PC-3 (cell line): ENCODE measurements around the gene DHX32.

Source experiments
- EZH2 ChIP-seq: fragments of 300-600 bp; sonication (generic); IDR thresholded peaks from one replicate; pipeline ENCODE4 v1.6.1; 2017; ENCODE audit warnings: antibody characterized with exemption, mild to moderate bottlenecking, low read length; ENCODE audit not compliant: unreplicated experiment
- EZH2phosphoT487 ChIP-seq: fragments of 300-600 bp; sonication (generic); IDR thresholded peaks from 2 replicates; pipeline ENCODE4 v1.6.1; 2018; ENCODE audit warnings: mild to moderate bottlenecking, antibody characterized with exemption, low read length, borderline replicate concordance
- TF ChIP-seq, protein P1 (sequence below): fragments of 300-600 bp; sonication (generic); conservative IDR thresholded peaks from 2 replicates; pipeline ENCODE4 v1.5.1; 2017; ENCODE audit warnings: antibody characterized with exemption, low read depth, mild to moderate bottlenecking, low read length

DNA sequence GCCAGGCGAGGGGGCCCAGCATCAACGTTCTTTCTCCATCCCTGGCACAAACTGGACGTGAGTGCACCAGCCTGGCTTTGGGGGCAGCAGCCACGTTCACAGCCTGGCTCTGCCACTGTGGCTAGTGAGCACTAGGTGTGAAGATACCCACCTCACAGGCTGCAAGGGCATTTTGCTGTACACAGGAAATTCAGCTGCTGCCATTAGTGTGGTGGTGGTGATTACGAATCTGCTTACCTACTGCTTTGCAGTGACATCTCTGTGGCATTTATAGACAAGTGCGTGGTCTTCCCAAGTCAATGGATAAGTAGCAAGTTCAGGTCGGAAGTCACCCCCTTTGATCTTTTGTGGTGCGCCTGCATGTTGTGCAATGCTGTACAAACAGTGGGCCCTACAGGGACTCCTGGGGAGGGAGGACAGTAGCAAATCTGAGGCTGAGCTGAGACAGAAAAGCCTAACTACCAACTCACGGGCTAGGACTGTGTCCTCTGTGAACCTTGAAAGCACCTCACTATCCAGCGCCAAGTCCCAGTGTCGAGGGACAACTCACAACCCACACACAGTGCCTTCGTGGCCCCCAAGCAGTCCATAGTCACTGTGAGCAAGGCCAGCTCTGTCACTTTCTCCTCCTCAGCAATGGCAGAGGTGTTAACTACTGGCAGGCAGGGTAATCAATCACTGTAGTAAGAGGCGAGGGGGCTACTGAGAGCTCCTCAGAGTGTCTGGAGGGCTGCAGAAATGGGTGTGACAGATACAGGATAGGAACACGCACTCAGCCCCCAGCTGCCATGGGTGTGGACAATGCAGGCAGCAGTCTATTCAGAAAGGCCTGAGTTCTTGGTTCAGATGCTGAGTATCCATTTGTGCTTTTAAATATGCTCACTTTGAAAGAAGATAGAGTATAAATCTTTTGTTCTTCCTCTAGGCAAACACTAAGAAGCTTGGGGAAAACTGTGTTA, 88.5 kb downstream of the DHX32 start:
- TF ChIP-seq, protein P1, sequence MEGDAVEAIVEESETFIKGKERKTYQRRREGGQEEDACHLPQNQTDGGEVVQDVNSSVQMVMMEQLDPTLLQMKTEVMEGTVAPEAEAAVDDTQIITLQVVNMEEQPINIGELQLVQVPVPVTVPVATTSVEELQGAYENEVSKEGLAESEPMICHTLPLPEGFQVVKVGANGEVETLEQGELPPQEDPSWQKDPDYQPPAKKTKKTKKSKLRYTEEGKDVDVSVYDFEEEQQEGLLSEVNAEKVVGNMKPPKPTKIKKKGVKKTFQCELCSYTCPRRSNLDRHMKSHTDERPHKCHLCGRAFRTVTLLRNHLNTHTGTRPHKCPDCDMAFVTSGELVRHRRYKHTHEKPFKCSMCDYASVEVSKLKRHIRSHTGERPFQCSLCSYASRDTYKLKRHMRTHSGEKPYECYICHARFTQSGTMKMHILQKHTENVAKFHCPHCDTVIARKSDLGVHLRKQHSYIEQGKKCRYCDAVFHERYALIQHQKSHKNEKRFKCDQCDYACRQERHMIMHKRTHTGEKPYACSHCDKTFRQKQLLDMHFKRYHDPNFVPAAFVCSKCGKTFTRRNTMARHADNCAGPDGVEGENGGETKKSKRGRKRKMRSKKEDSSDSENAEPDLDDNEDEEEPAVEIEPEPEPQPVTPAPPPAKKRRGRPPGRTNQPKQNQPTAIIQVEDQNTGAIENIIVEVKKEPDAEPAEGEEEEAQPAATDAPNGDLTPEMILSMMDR = no peak
- no peak for TF ChIP-seq EZH2
- no peak for TF ChIP-seq EZH2phosphoT487
